Astrocyte (in vitro differentiated cells and primary cell): Measurements from ENCODE around the gene SMAD3. TPM values are rescaled to one million over a fixed set of nuclear protein-coding genes. Genes with fewer than 3 reads are reported as not detected.
A peak's percentile ranks its signal among the peaks of the same experiment; 100 is the strongest.

Experiments used
- DNase-seq: peaks from one replicate; pipeline ENCODE4 v3.0.0-alpha.2; 2010; ENCODE audit warnings: low read depth
- FAIRE-seq: peaks from 2 replicates; lab custom pipeline; 2011; peaks lifted over from hg19 to GRCh38; lab: Jason Lieb, UNC
- H2AFZ ChIP-seq: 2 replicates; pipeline ENCODE4 v1.6.0; 2012; ENCODE audit warnings: low read depth, low read length, inconsistent platforms
- H3K27ac ChIP-seq: 2 replicates; pipeline ENCODE4 v1.5.1; 2011; ENCODE audit warnings: low read depth, low read length, inconsistent platforms
- H3K27me3 ChIP-seq: 2 replicates; pipeline ENCODE4 v1.6.0; 2011; ENCODE audit warnings: low read length, inconsistent platforms; ENCODE audit not compliant: insufficient read depth
- H3K36me3 ChIP-seq: 2 replicates; pipeline ENCODE4 v1.5.1; 2011; ENCODE audit warnings: low read length, inconsistent platforms; ENCODE audit not compliant: insufficient read depth
- H3K4me1 ChIP-seq: 2 replicates; pipeline ENCODE4 v1.5.1; 2011; ENCODE audit warnings: low read length, inconsistent platforms; ENCODE audit not compliant: insufficient read depth
- H3K4me2 ChIP-seq: 2 replicates; pipeline ENCODE4 v1.6.0; 2012; ENCODE audit warnings: low read length, inconsistent platforms
- H3K4me3 ChIP-seq: 2 replicates; pipeline ENCODE4 v1.5.1; 2011; ENCODE audit warnings: low read depth, mild to moderate bottlenecking, low read length, inconsistent platforms; ENCODE audit not compliant: insufficient read depth
- H3K79me2 ChIP-seq: 2 replicates; pipeline ENCODE4 v1.6.0; 2012; ENCODE audit warnings: mild to moderate bottlenecking, low read length, inconsistent platforms; ENCODE audit not compliant: insufficient read depth
- H3K9ac ChIP-seq: 2 replicates; pipeline ENCODE4 v1.6.0; 2012; ENCODE audit warnings: mild to moderate bottlenecking, low read length, inconsistent platforms
- H3K9me3 ChIP-seq: 2 replicates; pipeline ENCODE4 v1.5.1; 2012; ENCODE audit warnings: low read depth, mild to moderate bottlenecking, low read length, inconsistent platforms; ENCODE audit not compliant: insufficient read depth
- H4K20me1 ChIP-seq: 2 replicates; pipeline ENCODE4 v1.6.0; 2012; ENCODE audit warnings: low read length, inconsistent platforms; ENCODE audit not compliant: insufficient read depth
- H3K27ac Mint-ChIP-seq: one replicate; pipeline ENCODE4 v1.8.0; 2021; ENCODE audit warnings: mild to moderate bottlenecking, mixed read lengths; ENCODE audit not compliant: unreplicated experiment
- H3K27me3 Mint-ChIP-seq: one replicate; pipeline ENCODE4 v1.8.0; 2021; ENCODE audit warnings: low read depth, mixed read lengths; ENCODE audit not compliant: unreplicated experiment
- H3K36me3 Mint-ChIP-seq: one replicate; pipeline ENCODE4 v1.8.0; 2021; ENCODE audit warnings: low read depth, mixed read lengths; ENCODE audit not compliant: unreplicated experiment
- H3K4me1 Mint-ChIP-seq: one replicate; pipeline ENCODE4 v1.8.0; 2021; ENCODE audit warnings: low read depth, mixed read lengths; ENCODE audit not compliant: unreplicated experiment
- H3K4me3 Mint-ChIP-seq: one replicate; pipeline ENCODE4 v1.8.0; 2021; ENCODE audit warnings: mild to moderate bottlenecking, moderate library complexity, mixed read lengths; ENCODE audit not compliant: unreplicated experiment
- H3K9me3 Mint-ChIP-seq: one replicate; pipeline ENCODE4 v1.8.0; 2021; ENCODE audit warnings: mild to moderate bottlenecking, mixed read lengths; ENCODE audit not compliant: unreplicated experiment
- EZH2 ChIP-seq: IDR thresholded peaks from 2 replicates; pipeline ENCODE4 v1.6.1; 2012; ENCODE audit warnings: mild to moderate bottlenecking, low read length, inconsistent platforms; ENCODE audit not compliant: insufficient read depth
- total RNA-seq: library from RNA; stranded (reverse); gene quantifications from 2 replicates; pipeline ENCODE4 v1.2.1, GENCODE V29; 2021
- TF ChIP-seq, protein P1 (sequence below): IDR thresholded peaks from 2 replicates; pipeline ENCODE4 v1.5.1; 2011; ENCODE audit warnings: low read depth, mild to moderate bottlenecking, inconsistent platforms, low read length, moderate library complexity; ENCODE audit not compliant: insufficient read depth

The SMAD3 gene
- total RNA-seq, 1 donor from 2014 or later = 78.0 TPM

DNA sequence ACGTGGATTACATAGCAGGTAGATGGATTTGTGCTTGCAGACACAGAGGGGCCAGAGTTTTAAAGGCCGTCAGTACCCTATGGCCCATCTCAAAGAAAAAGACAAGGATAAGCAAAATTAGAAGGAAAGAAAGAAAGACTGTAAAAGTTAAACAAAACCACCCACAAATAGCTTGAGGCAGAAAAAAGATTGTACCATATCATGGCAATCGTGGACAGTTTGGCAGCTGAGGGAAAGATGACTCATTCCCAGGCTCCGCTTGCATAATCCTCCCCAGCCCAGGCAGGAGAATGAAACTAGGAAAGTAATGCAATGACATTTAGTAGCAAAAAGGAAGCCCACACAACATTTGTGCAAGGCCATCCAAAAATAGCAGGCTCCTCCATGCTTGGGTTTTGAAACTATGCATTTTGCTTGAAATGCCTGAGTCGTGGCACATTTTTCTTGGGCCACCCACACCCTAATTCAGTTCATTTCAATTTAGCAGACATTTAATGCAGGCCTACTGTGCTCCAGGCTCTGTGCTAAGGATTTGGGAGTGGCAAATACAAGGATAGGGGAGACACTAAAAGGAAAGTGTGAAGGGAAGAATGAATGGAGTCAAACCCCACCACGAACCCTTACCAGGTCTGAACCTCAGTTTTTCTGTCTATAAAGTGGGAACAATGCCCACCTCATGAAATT lies 40.9 kb upstream of the SMAD3 start:
- H3K36me3 Mint-ChIP-seq = no peaks in the 10 kb centered on the region
- peaks cover 35% of the 10 kb centered on the region for H3K4me1 Mint-ChIP-seq
- H3K36me3 ChIP-seq = no peaks in the 10 kb centered on the region
- TF ChIP-seq EZH2 = no peak
- TF ChIP-seq, protein P1, sequence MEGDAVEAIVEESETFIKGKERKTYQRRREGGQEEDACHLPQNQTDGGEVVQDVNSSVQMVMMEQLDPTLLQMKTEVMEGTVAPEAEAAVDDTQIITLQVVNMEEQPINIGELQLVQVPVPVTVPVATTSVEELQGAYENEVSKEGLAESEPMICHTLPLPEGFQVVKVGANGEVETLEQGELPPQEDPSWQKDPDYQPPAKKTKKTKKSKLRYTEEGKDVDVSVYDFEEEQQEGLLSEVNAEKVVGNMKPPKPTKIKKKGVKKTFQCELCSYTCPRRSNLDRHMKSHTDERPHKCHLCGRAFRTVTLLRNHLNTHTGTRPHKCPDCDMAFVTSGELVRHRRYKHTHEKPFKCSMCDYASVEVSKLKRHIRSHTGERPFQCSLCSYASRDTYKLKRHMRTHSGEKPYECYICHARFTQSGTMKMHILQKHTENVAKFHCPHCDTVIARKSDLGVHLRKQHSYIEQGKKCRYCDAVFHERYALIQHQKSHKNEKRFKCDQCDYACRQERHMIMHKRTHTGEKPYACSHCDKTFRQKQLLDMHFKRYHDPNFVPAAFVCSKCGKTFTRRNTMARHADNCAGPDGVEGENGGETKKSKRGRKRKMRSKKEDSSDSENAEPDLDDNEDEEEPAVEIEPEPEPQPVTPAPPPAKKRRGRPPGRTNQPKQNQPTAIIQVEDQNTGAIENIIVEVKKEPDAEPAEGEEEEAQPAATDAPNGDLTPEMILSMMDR = no peak
- DNase-seq (peak; percentile 94), FAIRE-seq (peak; percentile 88)
- H4K20me1 ChIP-seq = no peaks in the 10 kb centered on the region
- no peaks in the 10 kb centered on the region for H3K9me3 ChIP-seq
- peaks cover under 1% of the 10 kb centered on the region for H3K27me3 Mint-ChIP-seq
- no peak overlapping the region for H3K4me3 ChIP-seq
- H3K4me2 ChIP-seq = peak overlapping the region; percentile 67
- peak overlapping the region; percentile 36 for H3K4me3 Mint-ChIP-seq
- H3K9ac ChIP-seq = peak overlapping the region; percentile 27
- H2AFZ ChIP-seq = no peak overlapping the region
- peaks cover 32% of the 10 kb centered on the region for H3K4me1 ChIP-seq
- H3K27me3 ChIP-seq = no peaks in the 10 kb centered on the region
- H3K9me3 Mint-ChIP-seq = peaks cover 2% of the 10 kb centered on the region
- peak overlapping the region; percentile 61 for H3K27ac ChIP-seq
- H3K27ac Mint-ChIP-seq = peak overlapping the region; percentile 85
- H3K79me2 ChIP-seq = no peaks in the 10 kb centered on the region

DNA sequence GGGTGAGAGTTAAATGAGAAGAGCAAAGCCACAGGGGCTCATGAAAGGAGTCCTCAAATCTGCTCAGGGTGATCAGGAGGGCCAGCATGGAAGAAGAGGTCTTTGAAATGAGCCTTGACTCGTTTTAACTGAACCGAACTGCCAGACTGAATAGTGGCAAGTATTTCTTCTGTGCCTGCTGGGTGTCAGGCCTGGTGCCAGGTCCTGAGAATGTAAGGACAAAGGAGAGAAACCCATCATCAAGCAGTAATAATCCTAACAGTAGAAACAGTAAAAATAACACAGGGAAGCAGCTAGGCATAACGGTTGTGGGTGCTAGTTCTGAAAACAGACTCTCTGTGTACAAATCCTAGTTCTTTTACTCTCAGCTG lies 40.4 kb upstream of the SMAD3 start:
- H4K20me1 ChIP-seq = no peaks in the 10 kb centered on the region
- FAIRE-seq = no peak
- H3K9ac ChIP-seq = peak overlapping the region; percentile 11
- no peaks in the 10 kb centered on the region for H3K27me3 ChIP-seq
- H3K4me2 ChIP-seq = peak overlapping the region; percentile 67
- H3K79me2 ChIP-seq = no peaks in the 10 kb centered on the region
- Mint-ChIP-seq H3K36me3 (no peaks in the 10 kb centered on the region), H3K27ac (peak overlapping the region; percentile 85), H3K27me3 (no peaks in the 10 kb centered on the region), H3K4me1 (peaks cover 38% of the 10 kb centered on the region), H3K9me3 (peaks cover 2% of the 10 kb centered on the region), H3K4me3 (no peak overlapping the region)
- no peaks in the 10 kb centered on the region for H3K36me3 ChIP-seq
- no peaks in the 10 kb centered on the region for H3K9me3 ChIP-seq
- no peak overlapping the region for H3K4me3 ChIP-seq
- H2AFZ ChIP-seq = no peak overlapping the region
- H3K4me1 ChIP-seq = peaks cover 32% of the 10 kb centered on the region
- peak overlapping the region; percentile 61 for H3K27ac ChIP-seq
- TF ChIP-seq, protein P1 = no peak
- TF ChIP-seq EZH2 = no peak
- DNase-seq = no peak
